Hematopoietic multipotent progenitor cell treated with erythropoietin and hydrocortisone succinate and interleukin-3 and kit ligand, for 17 days (in vitro differentiated cells): ENCODE data around the gene DDX59.

Source experiments
- DNase-seq: peaks from one replicate; pipeline ENCODE4 v3.0.0-alpha.2; 2015; ENCODE audit warnings: low spot score

Gene DDX59

GRCh38 chr1:200669314-200670241 is at the start of gene DDX59:
DDX59 (minus strand) TSS chr1:200669907; CDS start chr1:200666740, 3,167 bp downstream.
- peak; percentile 91 for DNase-seq

GRCh38 chr1:200714504-200715187 is 44.9 kb upstream of the DDX59 start:
- DNase-seq: no peak

- DNase-seq: no peak
Observed at GRCh38 chr1:200710166-200710565, 40.5 kb upstream of the DDX59 start.

GRCh38 chr1:200708769-200709168 is 39.1 kb upstream of the DDX59 start:
- no peak for DNase-seq

GRCh38 chr1:200708161-200708560 is 38.5 kb upstream of the DDX59 start:
- no peak for DNase-seq

- no peak for DNase-seq
Observed at GRCh38 chr1:200707116-200707515, 37.4 kb upstream of the DDX59 start.

GRCh38 chr1:200706111-200706814 is 36.6 kb upstream of the DDX59 start:
- no peak for DNase-seq

GRCh38 chr1:200704986-200705500 is 35.3 kb upstream of the DDX59 start:
- no peak for DNase-seq

GRCh38 chr1:200699871-200700270 is 30.2 kb upstream of the DDX59 start:
- DNase-seq: no peak

GRCh38 chr1:200694738-200695137 is 25.0 kb upstream of the DDX59 start:
- DNase-seq: no peak

- no peak for DNase-seq
Observed at GRCh38 chr1:200693327-200693726, 23.6 kb upstream of the DDX59 start.

GRCh38 chr1:200692316-200692715 is 22.6 kb upstream of the DDX59 start:
- no peak for DNase-seq

- no peak for DNase-seq
Observed at GRCh38 chr1:200686620-200687019, 16.9 kb upstream of the DDX59 start.

GRCh38 chr1:200684015-200684414 is 14.3 kb upstream of the DDX59 start:
- no peak for DNase-seq

- no peak for DNase-seq
Observed at GRCh38 chr1:200683298-200683697, 13.6 kb upstream of the DDX59 start.

GRCh38 chr1:200681231-200681630 is 11.5 kb upstream of the DDX59 start:
- no peak for DNase-seq

GRCh38 chr1:200676829-200677228 is 7.1 kb upstream of the DDX59 start:
- no peak for DNase-seq

- no peak for DNase-seq
Observed at GRCh38 chr1:200675588-200675852, 5.8 kb upstream of the DDX59 start.

GRCh38 chr1:200674838-200675587 is 5.3 kb upstream of the DDX59 start:
- no peak for DNase-seq

GRCh38 chr1:200673952-200674823 is 4.5 kb upstream of the DDX59 start:
- DNase-seq: no peak

GRCh38 chr1:200671235-200671786 is 1.6 kb upstream of the DDX59 start:
- DNase-seq: no peak
